ENCODE data around the gene ST8SIA5. TPM values are rescaled to one million over a fixed set of nuclear protein-coding genes. Genes with fewer than 3 reads are reported as not detected.
"Not testable (repeated sequence)": the region's sequence is repeated elsewhere in the genome, so short reads cannot be mapped to it uniquely, and the experiment has no call there.

The ST8SIA5 gene, protein sequence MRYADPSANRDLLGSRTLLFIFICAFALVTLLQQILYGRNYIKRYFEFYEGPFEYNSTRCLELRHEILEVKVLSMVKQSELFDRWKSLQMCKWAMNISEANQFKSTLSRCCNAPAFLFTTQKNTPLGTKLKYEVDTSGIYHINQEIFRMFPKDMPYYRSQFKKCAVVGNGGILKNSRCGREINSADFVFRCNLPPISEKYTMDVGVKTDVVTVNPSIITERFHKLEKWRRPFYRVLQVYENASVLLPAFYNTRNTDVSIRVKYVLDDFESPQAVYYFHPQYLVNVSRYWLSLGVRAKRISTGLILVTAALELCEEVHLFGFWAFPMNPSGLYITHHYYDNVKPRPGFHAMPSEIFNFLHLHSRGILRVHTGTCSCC
- total RNA-seq (0.32 and 0.62 TPM in 2 replicates), polyA plus RNA-seq (0.10 and 0.25 TPM in 2 replicates), polyA minus RNA-seq (0.53 TPM in 1 of 2 replicates, not detected in the other), Bru-seq, nascent RNA (percentile 17 among the genes with signal in this experiment), BruChase-seq, experiment 1, labeled RNA remaining after a 6-hour chase (percentile 44 among the genes with signal in this experiment), BruChase-seq, experiment 2, labeled RNA remaining after a 2-hour chase (percentile 27 among the genes with signal in this experiment)
- 0.03 and 0.05 TPM in 2 replicates for polyA plus RNA-seq (2011; cell fraction: cytosol; rRNA removed)
- 0.37 and 0.46 TPM in 2 replicates for polyA plus RNA-seq (2011; cell fraction: nucleus; rRNA removed)
- not detected in 2 replicates for polyA plus RNA-seq (2012)
- polyA minus RNA-seq (2011; cell fraction: cytosol; rRNA and poly(A)+ RNA removed) = not detected
- polyA minus RNA-seq (2011; cell fraction: nucleus; rRNA and poly(A)+ RNA removed) = 0.14 TPM in 1 of 2 replicates, not detected in the other
- long read RNA-seq = 0 reads

- Histone ChIP-seq H3K4me2 (ENCODE audit: insufficient read depth, low read length) (peak within 1 kb of the TSS; percentile 38), H3K9me1 (replicated peaks; ENCODE audit: control insufficient read depth, extremely low read depth, insufficient read depth, low read length) (no peaks in the 10 kb centered on the region), H3K27ac (ENCODE audit: insufficient read depth, low read depth, low read length) (no peak within 1 kb of the TSS), H3K4me3 (replicated peaks in 1 of 3; ENCODE audit: insufficient read depth in 1 of 3, low read depth in 1 of 3, low read length in 3 of 3) (no peak within 1 kb of the TSS), H4K20me1 (replicated peaks; ENCODE audit: control insufficient read depth, extremely low read depth, insufficient read depth, low read length) (no peaks in the 10 kb centered on the region), H2AFZ (ENCODE audit: low read depth, low read length) (no peak within 1 kb of the TSS), H3K27me3 (ENCODE audit: control insufficient read depth in 2 of 2, insufficient read depth in 2 of 2, low read length in 2 of 2) (peaks cover 57 to 60% of the 10 kb centered on the region in 2 experiments), H3K79me2 (ENCODE audit: control insufficient read depth, insufficient read depth, low read length) (no peaks in the 10 kb centered on the region), H3K36me3 (ENCODE audit: control insufficient read depth in 2 of 2, extremely low read depth in 1 of 2, insufficient read depth in 2 of 2, low read length in 2 of 2) (no peaks in the 10 kb centered on the region), H3K9ac (replicated peaks; ENCODE audit: extremely low read depth, insufficient read depth, low read length) (no peak within 1 kb of the TSS), H3K9me3 (replicated peaks; ENCODE audit: control insufficient read depth, insufficient read depth, low read length) (no peaks in the 10 kb centered on the region), H3K4me1 (ENCODE audit: control insufficient read depth, extremely low read depth, insufficient read depth, low read length) (peaks cover 4% of the 10 kb centered on the region)
- DNase-seq (ENCODE audit: low read depth, low spot score) (no peak), FAIRE-seq (no peak)
- ChIA-PET CTCF (no interaction called here), POLR2A (no interaction called here)
- dilution Hi-C loops (cut with MboI; ENCODE audit: extremely low pct_ligation_motif_present, low sequenced_read_pairs) (no loop called here), intact Hi-C loops (cut with micrococcal nuclease) (no loop called here)
- peak; percentile 58 for TF ChIP-seq EZH2 (IDR thresholded peaks at IDR 0.05; ENCODE audit: borderline replicate concordance, low read depth, low read length, severe bottlenecking)
- TF ChIP-seq MYC (IDR thresholded peaks at IDR 0.05; ENCODE audit: low read depth, low read length) = no peak
- TF ChIP-seq MAX (IDR thresholded peaks at IDR 0.05; ENCODE audit: insufficient read depth, insufficient read length) = no peak
- BruUV-seq (replicated peaks) = no TSS peak
These were observed at the start of gene ST8SIA5 for GRCh38 chr18:46756559-46757201. ST8SIA5 (minus strand) TSS chr18:46757053; CDS start chr18:46756508, 545 bp downstream.

GRCh38 chr18:46795945-46796344, 39.1 kb upstream of the ST8SIA5 start:
- H3K79me2 ChIP-seq (ENCODE audit: control insufficient read depth, insufficient read depth, low read length); H3K27ac ChIP-seq (ENCODE audit: insufficient read depth, low read depth, low read length); DNase-seq (ENCODE audit: low read depth, low spot score); H2AFZ ChIP-seq (ENCODE audit: low read depth, low read length); H3K9me3 ChIP-seq (replicated peaks; ENCODE audit: control insufficient read depth, insufficient read depth, low read length); H3K9me1 ChIP-seq (replicated peaks; ENCODE audit: control insufficient read depth, extremely low read depth, insufficient read depth, low read length); H3K9ac ChIP-seq (replicated peaks; ENCODE audit: extremely low read depth, insufficient read depth, low read length); FAIRE-seq; CTCF ChIA-PET; H3K4me1 ChIP-seq (ENCODE audit: control insufficient read depth, extremely low read depth, insufficient read depth, low read length); H4K20me1 ChIP-seq (replicated peaks; ENCODE audit: control insufficient read depth, extremely low read depth, insufficient read depth, low read length); H3K27me3 ChIP-seq (ENCODE audit: control insufficient read depth in 2 of 2, insufficient read depth in 2 of 2, low read length in 2 of 2); POLR2A ChIA-PET; intact Hi-C loops (cut with micrococcal nuclease); BruUV-seq (replicated peaks); H3K4me3 ChIP-seq (replicated peaks in 1 of 3; ENCODE audit: insufficient read depth in 1 of 3, low read depth in 1 of 3, low read length in 3 of 3); dilution Hi-C loops (cut with MboI; ENCODE audit: extremely low pct_ligation_motif_present, low sequenced_read_pairs); H3K4me2 ChIP-seq (ENCODE audit: insufficient read depth, low read length); H3K36me3 ChIP-seq (ENCODE audit: control insufficient read depth in 2 of 2, extremely low read depth in 1 of 2, insufficient read depth in 2 of 2, low read length in 2 of 2): not testable (repeated sequence)

All from endothelial cell of umbilical vein (primary cell).